Inflammatory macrophage (primary cell): ENCODE results near the gene LILRA6.
"Not testable (repeated sequence)": the region's sequence is repeated elsewhere in the genome, so short reads cannot be mapped to it uniquely, and the experiment has no call there.

Experiments
- DNase-seq, 2 donors: peaks; one replicate each; pipeline ENCODE4 v3.0.0-alpha.2; 2020 to 2022
- total RNA-seq, 18 experiments: gene quantifications; one replicate each; lab custom pipeline; 2026; ENCODE audit warnings: mixed read lengths in 6 of 18, inconsistent platforms in 2 of 18; lab: John Stamatoyannopoulos, UW

LILRA6 gene
- total RNA-seq = 22.9 to 74.0 (median 48.0) reads per million in 18 experiments

DNA sequence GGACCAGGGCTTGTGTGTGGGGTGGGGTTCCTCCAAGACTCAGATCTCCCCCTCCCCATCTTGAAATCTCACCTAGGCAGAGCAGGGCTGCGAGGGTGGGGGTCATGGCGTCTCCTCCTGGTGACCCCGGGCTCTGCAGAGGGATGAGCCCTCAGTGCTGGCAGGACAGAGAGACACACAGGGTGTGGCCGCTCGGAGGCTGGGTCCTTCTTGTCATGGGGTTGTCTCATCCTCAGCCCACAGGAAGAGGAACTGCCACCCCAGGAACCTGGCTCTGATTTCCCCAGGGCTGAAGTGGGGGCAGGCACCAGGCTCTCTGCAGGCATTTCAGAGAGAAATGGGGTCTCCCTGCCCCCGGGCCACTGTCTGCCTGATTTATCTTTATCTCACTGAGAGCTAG lies at the start of gene LILRA6:
TSS of gene LILRA6 (minus strand) at position 145 of the 400 bp plus-strand sequence.
- peak; percentile 52 to 66 for DNase-seq

DNA sequence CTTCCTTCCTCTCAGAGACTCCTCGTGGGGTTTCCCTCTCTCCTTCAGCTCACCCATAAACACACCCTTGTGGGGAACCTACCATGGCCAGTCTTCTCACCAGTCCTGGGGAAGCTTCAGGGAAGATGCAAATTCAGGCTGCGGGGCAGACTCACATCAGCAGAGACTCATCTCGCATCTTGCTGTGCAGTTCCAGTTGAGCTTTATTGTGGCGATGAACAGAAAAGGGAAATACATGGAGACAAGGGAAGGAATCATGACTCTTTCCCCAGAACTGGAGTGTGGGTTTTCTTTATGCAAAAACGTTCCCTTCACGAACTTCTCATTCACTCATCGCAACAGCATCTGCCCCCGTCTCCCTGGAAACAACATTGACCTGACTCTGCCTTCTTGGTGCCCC lies 46.6 kb upstream of the LILRA6 start:
- DNase-seq = peak; percentile 53 to 61

DNA sequence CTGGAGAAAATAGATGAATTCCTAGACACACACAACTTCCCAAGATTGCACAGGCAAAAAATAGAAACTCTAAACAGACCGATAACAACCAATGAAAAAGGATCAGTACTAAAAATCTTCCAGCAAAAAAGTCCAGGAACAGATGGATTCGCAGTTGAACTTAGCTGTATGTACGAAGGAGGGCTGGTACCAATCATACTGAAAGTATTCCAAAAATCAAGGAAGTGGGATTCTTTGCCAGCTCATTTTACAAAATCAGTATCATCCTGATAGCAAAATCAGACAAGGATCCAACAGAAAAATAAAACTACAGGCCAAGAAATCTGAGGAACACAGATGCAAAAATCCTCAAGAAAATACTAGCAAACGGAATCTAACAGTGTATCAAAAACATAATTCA lies 44.9 kb upstream of the LILRA6 start:
- no peak for DNase-seq

DNA sequence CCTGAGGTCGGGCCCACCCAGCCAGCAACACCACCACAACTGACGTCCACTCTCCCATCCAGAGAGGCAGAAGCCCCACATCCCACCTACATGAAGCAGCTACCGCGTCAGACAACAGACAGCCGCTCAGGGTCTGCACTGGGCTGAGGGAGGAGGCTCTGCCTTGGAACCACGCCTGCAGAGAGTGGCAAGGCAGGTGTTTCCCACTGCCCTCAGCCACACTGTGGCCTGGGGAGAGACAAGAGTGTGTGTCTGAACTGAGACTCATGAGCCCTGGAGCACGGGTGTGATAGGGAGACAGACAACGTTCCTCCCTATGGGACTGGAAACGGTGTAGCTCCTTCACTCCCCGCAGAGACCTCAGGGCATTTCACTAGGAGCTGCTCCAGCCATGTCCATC lies 43.7 kb upstream of the LILRA6 start:
- not testable (repeated sequence) for DNase-seq

DNA sequence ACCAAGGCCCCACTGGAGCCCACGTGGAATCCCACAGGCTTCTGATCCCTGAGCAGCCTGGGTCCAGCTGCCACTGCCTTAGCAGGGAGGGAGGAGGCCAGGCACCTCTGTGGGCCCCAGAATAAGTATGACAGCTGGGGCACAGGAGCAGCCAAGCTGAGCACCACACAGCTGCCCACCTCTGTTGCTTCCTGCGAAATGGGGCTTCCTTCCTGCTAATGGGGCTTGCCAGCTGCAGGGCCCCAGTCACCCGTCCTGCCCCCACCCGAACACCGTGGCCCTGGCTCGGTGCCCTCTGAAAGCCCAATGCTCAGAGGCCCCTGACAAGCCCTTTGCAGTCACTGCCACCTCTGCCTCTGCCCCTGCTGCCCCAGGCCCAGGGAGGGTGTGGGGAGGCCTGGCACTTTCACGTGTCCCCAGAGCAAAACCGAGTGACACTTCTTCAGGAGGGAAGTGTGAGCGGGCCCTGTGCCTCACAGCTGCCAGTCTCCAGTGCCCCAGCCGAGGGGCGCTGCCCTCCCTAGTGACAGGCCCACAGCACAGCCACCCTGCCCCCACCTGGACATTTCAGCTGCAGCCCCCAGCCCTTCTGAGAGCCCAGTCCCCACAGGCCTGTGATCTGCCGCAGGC lies 43.0 kb upstream of the LILRA6 start:
- DNase-seq = not testable (repeated sequence)

DNA sequence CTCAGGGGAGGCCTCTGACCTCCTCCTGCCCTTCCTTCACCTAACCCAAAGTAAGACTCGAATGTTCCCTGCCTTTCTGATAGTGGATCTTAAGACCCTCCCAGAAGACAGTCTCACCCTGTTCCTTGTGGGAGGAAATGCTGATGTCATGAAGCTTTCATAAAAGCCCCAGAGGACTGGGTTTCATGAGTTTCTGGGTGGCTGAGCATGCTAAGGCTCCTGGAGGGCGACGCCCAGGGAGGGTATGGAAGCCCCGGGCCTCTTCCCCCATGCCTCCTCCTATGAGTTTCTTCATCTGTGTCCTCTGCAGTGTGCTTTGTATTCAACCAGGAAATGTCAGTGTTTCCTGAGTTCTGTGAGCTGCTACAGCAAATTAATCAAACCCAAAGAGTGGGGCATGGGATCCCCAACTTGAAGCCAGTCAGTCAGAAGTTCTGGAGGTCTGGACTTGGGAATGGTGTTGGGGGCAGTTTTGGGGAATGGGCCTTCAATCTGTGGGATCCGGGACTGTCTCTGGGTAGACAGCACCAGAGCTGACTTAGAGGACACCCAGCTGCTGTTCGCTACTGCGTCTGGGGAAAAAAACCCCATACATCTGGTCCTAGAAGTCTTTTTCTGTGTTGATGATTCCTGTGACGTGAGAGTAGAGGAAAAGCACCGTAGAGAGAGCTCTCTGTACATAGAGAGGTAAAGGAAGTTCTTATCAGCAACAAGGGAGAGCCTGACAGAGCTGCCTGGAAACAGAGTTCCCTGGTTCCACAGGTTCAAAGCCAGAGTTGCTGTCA lies 40.3 kb upstream of the LILRA6 start:
- DNase-seq = peak; percentile 57 to 58

DNA sequence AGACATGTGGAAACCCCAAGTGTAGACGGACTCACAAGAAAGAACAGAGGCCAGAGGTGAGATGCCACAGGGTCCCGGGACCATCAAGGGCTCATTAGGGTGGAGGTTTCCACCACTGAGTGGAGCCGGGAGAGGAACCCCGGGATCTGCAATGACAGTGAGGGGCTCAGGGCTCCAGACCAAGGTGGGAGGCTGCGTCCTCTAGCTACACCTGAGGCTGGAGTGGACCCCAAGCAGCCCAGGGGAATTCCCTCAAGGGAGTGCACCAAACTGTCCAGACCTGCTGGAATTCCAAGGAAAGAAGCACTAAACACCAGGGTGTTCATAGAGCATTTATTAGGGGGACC lies 39.1 kb upstream of the LILRA6 start:
- not testable (repeated sequence) for DNase-seq

DNA sequence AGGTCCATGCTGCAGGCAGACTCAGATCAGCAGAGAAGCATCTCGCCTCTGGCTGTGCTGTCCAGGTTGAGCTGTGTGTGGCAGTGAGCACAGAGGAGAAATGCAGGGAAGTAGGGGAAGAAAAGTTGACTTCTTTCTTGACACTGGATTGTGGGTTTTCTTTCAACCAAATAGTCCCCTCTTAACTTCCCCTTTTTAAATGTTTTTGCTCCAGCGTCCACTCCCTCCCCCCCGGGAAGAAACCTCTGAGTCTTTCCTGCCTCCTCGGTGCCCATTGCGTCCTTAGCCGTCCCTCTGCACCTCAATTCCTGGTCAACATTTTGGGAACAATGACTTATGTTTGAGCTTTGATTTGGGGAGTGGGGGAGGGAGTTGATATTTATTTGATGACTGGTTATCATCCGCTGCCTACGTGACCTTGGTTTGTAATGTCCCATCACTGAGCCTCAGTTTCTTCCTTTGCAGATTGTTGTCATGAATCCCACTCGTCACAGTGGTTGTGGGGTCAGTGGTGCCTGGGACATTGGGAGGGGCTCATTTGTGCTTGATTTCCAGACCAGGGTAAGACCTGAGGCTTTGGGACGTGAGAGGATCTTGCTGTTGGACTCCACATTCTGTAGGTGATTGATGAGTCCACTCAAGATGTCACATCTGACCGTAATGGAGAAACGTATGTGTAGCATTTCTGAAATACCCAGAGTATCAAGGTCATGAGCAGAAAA lies 38.6 kb upstream of the LILRA6 start, which contains the start of gene LILRB2:
TSS of gene LILRB2 (minus strand) at position 104 of the 722 bp plus-strand sequence. CDS start 614 bp downstream, outside the sequence.
- peak; percentile 59 to 65 for DNase-seq

DNA sequence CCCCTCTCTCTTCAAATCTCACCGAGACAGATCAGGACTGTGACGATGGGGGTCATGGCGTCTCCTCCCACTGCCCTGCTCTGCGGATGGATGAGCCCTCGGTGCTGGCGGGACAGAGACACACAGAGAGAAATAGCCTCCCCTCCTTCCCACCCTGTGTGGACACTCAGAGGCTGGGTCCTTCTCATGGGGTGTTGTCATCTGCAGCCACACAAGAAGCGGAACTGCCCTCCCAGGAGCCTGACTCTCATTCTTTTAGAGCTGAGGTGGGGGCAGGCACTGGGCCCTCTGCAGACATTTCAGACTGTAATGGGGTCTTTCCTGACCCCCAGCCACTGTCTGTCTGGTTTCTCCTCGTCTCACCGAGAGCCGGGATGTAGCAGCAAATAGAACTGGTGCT lies 37.9 kb upstream of the LILRA6 start:
- peak; percentile 76 to 79 for DNase-seq

DNA sequence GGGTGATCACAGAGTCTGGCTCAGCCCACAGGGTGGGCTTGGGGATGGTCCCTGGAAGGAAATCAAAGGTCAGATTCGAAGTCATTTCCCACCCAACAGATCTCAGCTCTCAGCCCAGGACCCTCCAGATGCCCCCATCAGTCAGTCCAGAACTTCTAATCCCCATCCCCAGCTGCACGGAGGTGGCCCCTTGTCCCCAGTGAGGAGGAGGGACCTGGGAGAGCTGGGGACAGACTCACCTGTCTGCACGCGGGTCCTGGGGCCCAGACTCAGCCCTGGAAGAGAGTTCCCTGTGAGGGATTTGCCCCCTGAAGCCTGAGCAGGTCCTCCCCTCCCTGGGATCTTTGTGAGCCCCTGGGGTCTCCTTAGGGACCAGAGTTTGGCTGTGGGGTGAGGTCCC lies 37.4 kb upstream of the LILRA6 start:
- DNase-seq = not testable (repeated sequence)

DNA sequence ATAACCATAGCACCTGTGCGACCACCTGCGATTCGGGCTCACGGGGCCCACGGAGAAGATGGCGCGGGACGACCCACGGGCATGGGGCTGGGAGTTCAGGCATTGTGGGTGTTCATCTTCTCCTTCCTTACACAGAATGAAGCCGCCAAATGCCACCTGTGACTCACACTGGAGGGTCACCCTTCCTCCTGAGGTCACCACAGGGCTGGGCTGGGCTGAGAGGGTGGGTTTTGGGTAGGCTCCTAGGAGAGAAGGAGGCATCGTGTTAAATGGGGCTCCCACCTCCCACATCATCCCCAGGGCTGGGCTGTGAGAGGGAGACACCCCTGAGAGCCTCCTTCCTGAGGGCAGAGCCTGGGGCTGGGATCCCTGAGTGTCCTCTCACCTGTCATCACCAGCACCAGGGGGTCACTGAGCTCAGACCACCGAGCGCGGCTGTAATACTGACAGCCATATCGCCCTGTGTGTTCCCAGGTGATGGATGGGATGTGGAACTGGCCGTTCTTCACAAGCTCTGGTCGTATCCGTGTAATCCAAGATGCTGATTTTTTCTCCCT lies 36.9 kb upstream of the LILRA6 start:
- peak in 1 of 2 donors; percentile 31 for DNase-seq

DNA sequence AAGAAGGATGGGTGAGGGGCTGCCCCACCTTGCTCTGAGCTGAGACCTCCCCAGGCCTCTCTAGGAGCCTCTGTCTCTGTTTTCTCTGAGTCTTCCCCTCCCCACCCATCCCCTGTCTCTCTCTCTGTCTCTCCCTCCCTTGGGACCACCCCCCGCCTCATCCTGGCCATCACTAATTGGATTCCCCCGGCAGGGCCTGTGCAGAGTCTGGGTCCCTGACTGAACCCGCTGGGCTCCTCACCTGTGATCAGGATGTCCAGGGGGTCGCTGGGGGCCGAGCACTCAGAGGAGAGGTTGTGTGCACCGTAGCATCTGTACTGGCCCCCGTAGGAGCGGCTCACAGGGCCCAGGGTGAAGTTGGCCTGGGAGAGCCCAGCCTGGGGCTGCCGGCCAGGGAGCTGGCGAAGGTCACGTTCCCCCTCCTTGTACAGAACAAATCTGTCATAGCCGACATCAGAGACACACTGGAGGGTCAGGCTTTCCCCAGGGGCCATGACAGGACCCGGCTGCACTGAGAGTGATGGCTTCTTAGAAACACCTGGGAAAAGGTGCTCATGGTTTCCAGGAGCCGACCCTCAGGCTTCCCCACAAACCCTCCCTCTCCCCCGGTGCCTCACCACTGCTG lies 36.1 kb upstream of the LILRA6 start:
- not testable (repeated sequence) for DNase-seq

DNA sequence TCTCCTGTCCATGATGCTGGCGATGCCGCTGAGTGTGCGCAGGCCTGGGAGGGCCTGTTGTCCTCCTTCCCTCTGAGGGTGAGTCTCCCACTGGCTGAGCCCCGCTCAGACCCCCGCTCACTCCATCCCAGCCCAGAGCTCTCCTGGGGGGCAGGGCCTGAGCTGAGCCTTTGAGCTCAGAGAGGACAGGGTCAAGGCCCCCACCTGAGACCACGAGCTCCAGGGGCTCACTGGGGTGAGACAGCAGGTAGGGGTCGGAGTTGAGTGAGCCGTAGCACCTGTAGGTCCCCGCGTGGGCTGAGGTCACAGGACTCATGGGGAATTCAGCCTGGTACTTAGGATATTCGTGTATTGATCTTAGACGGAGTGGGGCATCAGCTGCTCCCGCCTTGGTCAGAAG lies 35.5 kb upstream of the LILRA6 start:
- not testable (repeated sequence) for DNase-seq

DNA sequence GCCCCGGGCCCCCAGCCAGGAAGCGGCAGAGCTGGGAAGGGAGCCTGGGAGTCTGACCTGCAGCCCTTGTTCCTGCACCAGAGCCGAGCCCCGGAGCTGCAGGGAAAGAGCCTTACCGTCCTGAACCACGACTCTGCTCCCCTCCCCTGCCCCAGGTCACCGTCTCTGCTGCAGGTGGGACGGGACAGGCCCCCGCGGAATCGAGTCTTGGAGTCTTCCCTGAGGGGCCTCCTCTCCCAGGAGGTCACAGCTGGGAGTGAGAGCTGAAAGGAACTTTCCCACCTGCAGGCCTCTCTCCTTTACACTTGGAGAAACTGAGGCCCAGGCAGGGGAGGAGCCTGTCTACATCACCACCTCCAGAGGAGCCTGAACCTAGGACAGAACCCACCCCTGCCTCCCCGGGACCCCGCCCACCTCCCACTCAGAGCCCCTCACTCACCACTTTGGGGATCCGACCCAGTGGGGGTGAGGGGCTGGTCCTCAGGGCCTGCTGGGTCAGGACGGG lies 34.6 kb upstream of the LILRA6 start:
- not testable (repeated sequence) for DNase-seq

DNA sequence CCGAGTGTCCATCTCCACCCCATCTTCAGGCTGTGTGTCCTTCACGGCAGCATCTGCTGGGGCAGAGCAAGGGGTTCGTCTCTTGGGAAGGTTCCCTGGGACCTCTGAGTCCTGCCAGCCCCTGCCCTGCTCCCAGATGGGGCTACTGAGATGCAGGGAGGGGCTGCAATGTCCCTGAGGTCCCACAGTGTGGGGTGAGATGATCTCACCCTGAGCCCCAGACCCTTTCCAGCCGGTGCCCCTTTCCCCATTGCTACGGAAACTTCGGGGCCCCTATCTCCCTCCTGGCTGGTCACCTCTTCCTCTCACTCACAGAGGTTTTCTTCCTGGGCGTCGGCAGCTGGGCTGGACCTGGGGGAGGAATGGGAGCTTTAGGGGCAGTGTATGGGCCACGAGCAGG lies 33.4 kb upstream of the LILRA6 start:
- no peak for DNase-seq

DNA sequence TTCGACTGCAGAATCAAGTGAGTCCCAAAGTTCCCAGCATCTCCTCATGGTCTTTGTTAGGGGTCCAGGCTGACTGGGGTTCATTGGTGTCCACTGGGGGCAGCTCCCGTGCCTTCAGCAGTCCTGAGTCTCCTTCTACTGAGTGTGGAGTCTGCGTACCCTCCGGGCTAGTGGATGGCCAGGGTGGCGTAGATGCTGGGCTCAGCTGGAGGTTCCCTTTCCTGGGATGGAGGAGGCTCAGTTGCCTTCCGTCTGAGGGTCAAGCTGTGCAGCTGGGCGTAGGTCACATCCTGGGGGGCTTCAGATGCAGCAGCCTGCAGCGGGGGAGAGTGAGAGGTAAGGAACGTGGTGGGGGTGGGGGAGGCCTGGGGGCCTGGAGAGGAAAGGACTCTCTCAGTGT lies 31.9 kb upstream of the LILRA6 start:
- not testable (repeated sequence) for DNase-seq

DNA sequence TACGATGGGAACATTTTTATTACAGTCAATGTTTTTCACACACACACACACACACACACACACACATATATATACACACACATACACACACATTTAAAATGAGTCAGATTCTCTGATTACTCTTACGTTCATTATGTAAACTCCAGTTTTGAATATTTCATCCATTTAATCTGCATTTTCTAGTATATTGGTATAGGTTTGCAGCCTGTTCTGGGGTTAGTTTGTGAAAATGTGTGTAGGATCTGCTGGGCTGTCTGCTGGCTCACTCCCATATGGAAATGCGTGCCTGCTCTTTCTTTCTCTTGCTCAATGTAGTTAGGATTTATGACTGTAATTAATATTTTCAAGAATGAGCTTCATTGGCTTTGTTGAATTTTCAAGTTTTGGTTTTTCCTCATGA lies 31.2 kb upstream of the LILRA6 start:
- no peak for DNase-seq

DNA sequence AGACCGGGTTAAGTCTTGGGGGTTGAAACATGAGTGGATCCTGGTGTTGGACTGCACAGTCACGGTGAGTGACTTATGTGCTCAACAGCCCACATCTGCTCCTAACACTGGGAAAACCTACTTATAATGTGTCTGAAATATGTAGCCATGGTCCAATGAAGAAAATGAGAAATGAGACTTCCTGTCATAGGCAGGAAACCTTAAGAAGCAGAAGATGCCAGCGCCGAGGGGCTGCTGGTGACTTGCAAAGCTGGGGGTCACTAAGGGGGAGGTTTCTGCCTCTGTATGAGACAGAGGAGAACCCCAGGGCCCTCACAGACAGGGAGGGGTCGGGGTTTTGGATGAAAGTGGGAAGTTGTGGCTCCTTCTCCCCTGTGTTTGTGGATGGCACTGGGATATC lies 29.6 kb upstream of the LILRA6 start:
- peak; percentile 17 to 43 for DNase-seq

DNA sequence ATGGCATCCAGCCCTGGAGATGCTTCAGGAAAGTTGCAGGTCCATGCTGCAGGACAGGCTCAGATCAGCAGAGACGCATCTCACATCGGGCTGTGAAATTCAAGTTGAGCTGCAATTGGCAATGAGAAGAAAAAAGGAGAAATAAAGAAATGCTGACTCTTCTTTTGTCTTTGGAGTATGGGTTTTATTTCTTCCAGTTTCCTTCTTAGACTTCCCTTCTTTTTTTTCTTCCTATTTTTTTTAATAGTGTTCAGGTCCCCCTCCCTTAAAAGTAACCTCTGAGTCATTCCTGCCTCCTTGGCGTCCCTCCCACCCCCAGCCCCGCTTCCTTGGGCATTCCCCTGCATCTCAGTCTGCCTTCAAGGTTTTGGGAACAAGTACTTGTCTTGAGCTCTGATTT lies 29.0 kb upstream of the LILRA6 start:
- DNase-seq = peak; percentile 49 to 58

DNA sequence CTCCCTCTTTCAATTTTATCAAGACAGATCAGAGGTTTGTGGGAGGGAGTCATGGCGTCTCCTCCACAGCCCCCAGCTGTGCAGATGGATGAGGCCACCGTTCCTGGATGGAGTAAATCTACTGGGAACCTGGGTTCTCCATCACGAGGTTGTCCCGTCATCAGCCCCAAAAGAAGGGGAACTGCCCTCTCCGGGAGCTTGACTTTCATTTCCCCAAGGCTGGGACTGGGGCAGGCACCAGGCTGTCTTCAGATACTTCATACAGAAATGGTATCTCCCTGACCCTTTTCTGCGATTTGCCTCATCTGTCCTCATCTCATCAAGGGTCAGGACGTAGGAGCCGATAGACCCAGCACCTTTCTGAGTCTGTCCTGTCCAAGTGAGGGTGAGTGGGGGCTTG lies 28.5 kb upstream of the LILRA6 start:
- peak; percentile 90 to 94 for DNase-seq

DNA sequence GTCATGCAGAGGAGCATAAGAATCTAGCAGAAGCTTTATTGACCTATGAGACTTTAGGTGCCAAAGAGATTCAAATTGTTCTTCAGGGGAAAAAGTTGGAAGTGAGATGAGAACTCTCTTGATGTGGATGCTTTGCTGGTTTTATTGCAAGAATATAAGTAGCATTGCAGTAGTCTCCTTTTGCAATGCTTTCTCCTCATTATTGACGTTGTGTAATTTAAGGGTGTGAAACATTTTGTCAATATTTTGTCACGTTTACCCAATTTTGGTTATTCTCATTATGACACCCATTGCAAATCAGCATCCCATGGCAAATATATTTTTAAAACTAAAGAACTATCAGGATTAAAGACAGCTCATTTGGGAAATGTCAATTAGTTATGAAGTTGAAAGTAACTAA lies 26.3 kb upstream of the LILRA6 start:
- DNase-seq = peak; percentile 50 to 87

DNA sequence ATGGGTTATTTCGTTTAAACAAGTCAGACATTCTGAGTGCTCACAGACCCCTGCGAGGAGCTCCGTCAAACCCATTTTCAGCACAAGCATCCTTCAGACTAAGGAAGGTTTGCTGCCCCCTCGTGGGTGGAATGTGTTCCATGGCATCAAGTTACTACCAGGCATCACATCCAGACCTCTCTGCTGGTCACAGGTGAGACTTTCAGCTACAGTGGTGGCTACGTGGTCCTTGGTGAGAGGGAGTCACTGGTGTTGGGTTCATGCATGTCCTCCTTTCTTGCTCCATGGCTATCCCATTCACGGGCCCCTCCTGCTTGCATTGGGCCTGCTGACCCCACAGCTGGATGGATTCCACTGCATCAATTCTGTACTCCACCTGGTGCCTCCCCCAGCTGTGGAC lies 23.5 kb upstream of the LILRA6 start:
- peak; percentile 70 to 73 for DNase-seq
